ENCODE results near the gene CACNA1C. TPM values are rescaled to one million over a fixed set of nuclear protein-coding genes. Genes with fewer than 3 reads are reported as not detected.

The CACNA1C gene
- total RNA-seq, 2 experiments from 2014 or later = 0.05 to 0.08 TPM

- H3K4me1 ChIP-seq (ENCODE audit: insufficient read depth, low read length) = no peaks in the 10 kb centered on the region
- H3K36me3 ChIP-seq (ENCODE audit: insufficient read depth, low read length) = no peaks in the 10 kb centered on the region
- DNase-seq (no peak), ATAC-seq (ENCODE audit: poor library complexity) (no peak)
- CTCF ChIA-PET = no interaction called here
- intact Hi-C loops (cut with DNase I, micrococcal nuclease) = no loop called here
- Mint-ChIP-seq H3K4me1 (ENCODE audit: low read depth) (no peaks in the 10 kb centered on the region), H3K9me3 (no peaks in the 10 kb centered on the region), H3K27me3 (peaks cover 40% of the 10 kb centered on the region), H3K4me3 (no peak overlapping the region), H3K36me3 (ENCODE audit: low read depth) (no peaks in the 10 kb centered on the region), H3K27ac (no peak overlapping the region)
- H3K27ac ChIP-seq (ENCODE audit: low read depth in 1 of 2, low read length in 2 of 2) = no peak overlapping the region
- H3K4me3 ChIP-seq (ENCODE audit: low read length) = no peak overlapping the region
- TF ChIP-seq CTCF (IDR thresholded peaks at IDR 0.05) = no peak
- H3K27me3 ChIP-seq (ENCODE audit: control insufficient read depth in 1 of 2, insufficient read depth in 2 of 2, low read length in 2 of 2) = no peaks in the 10 kb centered on the region
- H3K9me3 ChIP-seq (ENCODE audit: control insufficient read depth in 1 of 2, insufficient read depth in 1 of 2, low read length in 2 of 2) = no peaks in the 10 kb centered on the region
- POLR2A ChIA-PET = no interaction called here
Measured at GRCh38 chr12:2613326-2614073, 560.7 kb downstream of the CACNA1C start.

DNA sequence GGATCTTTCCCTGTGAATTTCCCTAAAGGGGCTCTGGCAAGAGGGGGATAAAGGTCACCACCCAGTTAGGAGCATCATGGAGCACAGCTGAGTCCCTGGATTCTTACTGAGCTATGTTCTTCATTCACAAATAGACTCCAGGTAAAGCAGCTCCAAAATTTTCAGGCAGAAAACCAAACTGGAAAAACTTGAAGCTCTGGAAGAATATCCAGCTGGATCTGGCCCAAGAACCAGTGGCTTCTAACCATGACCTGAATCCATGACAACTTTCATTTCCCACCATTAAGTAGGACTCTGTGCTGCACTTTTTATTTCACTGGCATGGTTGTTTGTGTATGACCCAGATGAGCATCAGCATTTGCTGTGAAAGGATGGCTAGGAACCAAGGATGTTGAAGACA, 561.6 kb downstream of the CACNA1C start:
- intact Hi-C loops (cut with DNase I, micrococcal nuclease) = no loop called here
- no peaks in the 10 kb centered on the region for H3K36me3 Mint-ChIP-seq (ENCODE audit: low read depth)
- H3K27ac Mint-ChIP-seq = no peak overlapping the region
- no peaks in the 10 kb centered on the region for H3K4me1 ChIP-seq (ENCODE audit: insufficient read depth, low read length)
- no peaks in the 10 kb centered on the region for H3K9me3 Mint-ChIP-seq
- ChIA-PET POLR2A (no interaction called here), CTCF (no interaction called here)
- H3K4me3 ChIP-seq (ENCODE audit: low read length) = no peak overlapping the region
- ATAC-seq (ENCODE audit: poor library complexity) (no peak), DNase-seq (no peak)
- TF ChIP-seq CTCF (IDR thresholded peaks at IDR 0.05) = no peak
- H3K9me3 ChIP-seq (ENCODE audit: control insufficient read depth in 1 of 2, insufficient read depth in 1 of 2, low read length in 2 of 2) = no peaks in the 10 kb centered on the region
- H3K36me3 ChIP-seq (ENCODE audit: insufficient read depth, low read length) = no peaks in the 10 kb centered on the region
- peaks cover 31% of the 10 kb centered on the region for H3K27me3 Mint-ChIP-seq
- no peak overlapping the region for H3K4me3 Mint-ChIP-seq
- no peak overlapping the region for H3K27ac ChIP-seq (ENCODE audit: low read depth in 1 of 2, low read length in 2 of 2)
- H3K4me1 Mint-ChIP-seq (ENCODE audit: low read depth) = no peaks in the 10 kb centered on the region
- no peaks in the 10 kb centered on the region for H3K27me3 ChIP-seq (ENCODE audit: control insufficient read depth in 1 of 2, insufficient read depth in 2 of 2, low read length in 2 of 2)

DNA sequence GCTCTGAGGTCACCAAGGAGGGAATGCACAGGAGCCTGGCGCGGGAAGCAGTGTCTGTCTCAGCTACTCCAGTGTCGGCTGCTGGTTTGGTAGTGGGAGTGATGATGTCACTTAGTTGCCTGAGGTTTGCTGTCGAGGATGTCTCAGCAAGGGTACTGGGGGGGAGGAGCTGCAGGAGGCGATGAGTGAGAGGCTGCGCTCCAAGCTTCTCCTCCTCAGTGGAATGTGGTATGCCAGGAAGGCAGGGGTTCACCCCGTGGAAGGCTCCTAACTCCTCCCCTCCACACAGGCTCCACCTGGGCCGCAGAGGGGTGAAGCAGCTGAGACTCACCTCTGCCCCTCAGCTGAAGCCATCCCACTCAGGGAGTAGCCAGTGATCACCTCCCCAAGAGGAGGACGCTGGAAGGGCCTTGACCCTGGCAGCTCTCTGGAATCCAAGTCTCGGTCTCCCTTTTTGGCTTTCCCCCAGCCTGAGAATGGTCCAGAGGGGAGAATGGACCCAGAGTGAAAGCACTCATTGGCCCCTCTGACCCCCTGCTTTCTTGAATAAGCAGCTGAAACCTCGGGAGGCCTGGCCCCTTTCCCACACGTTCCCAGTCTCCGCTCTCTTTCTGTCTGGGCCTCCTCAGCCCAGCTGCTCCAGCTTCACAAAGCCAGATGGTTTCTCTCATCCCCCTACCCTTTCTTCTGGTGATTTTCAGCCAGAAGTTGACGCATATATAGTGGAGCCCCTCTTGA, 563.0 kb downstream of the CACNA1C start:
- ATAC-seq (ENCODE audit: poor library complexity) (no peak), DNase-seq (no peak)
- intact Hi-C loops (cut with DNase I, micrococcal nuclease) = no loop called here
- POLR2A ChIA-PET = interaction anchor here (0.6 kb wide), 1 partner anchor 443 kb away, joined by 6 read pairs; no protein-coding TSS in a partner anchor
- Histone ChIP-seq H3K36me3 (ENCODE audit: insufficient read depth, low read length) (no peaks in the 10 kb centered on the region), H3K9me3 (ENCODE audit: control insufficient read depth in 1 of 2, insufficient read depth in 1 of 2, low read length in 2 of 2) (no peaks in the 10 kb centered on the region), H3K27me3 (ENCODE audit: control insufficient read depth in 1 of 2, insufficient read depth in 2 of 2, low read length in 2 of 2) (no peaks in the 10 kb centered on the region), H3K4me3 (ENCODE audit: low read length) (no peak overlapping the region), H3K27ac (ENCODE audit: low read depth in 1 of 2, low read length in 2 of 2) (no peak overlapping the region), H3K4me1 (ENCODE audit: insufficient read depth, low read length) (no peaks in the 10 kb centered on the region)
- Mint-ChIP-seq H3K4me3 (no peak overlapping the region), H3K27ac (no peak overlapping the region), H3K9me3 (no peaks in the 10 kb centered on the region), H3K4me1 (ENCODE audit: low read depth) (no peaks in the 10 kb centered on the region), H3K36me3 (ENCODE audit: low read depth) (no peaks in the 10 kb centered on the region), H3K27me3 (peaks cover 25% of the 10 kb centered on the region)
- no peak for TF ChIP-seq CTCF (IDR thresholded peaks at IDR 0.05)
- CTCF ChIA-PET = no interaction called here

Measured in CD4-positive, alpha-beta T cell (primary cell).